Measurements from ENCODE around the gene YJEFN3.

DNA sequence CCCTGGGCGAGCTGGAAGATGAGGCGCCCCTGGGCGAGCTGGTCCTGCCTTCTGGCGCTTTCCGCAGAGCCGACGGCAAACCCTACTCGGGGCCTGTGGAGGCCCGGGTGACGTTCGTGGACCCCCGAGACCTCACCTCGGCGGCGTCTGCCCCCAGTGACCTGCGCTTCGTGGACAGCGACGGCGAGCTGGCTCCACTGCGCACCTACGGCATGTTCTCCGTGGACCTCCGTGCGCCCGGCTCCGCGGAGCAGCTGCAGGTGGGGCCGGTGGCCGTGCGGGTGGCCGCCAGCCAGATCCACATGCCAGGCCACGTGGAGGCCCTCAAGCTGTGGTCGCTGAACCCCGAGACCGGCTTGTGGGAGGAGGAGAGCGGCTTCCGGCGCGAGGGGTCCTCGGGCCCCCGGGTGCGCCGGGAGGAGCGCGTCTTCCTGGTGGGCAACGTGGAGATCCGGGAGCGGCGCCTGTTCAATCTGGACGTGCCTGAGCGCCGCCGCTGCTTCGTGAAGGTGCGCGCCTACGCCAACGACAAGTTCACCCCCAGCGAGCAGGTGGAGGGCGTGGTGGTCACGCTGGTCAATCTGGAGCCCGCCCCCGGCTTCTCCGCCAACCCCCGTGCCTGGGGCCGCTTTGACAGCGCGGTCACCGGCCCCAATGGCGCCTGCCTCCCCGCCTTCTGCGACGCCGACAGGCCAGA lies 15.7 kb downstream of the YJEFN3 start:
- no peak for TF ChIP-seq GATA3 (IDR thresholded peaks at IDR 0.05; ENCODE audit: low read depth, low read length)
- TF ChIP-seq GATA2 (IDR thresholded peaks at IDR 0.05; ENCODE audit: low read depth, low read length), result no peak
